ENCODE measurements around the gene IL15.

GRCh38 chr4:141757287-141757686, 120.9 kb downstream of the IL15 start:
- TF ChIP-seq CTCF (IDR thresholded peaks at IDR 0.05; ENCODE audit: insufficient read depth, low read length, poor library complexity, severe bottlenecking) (no peak), EZH2phosphoT487 (conservative IDR thresholded peaks at IDR 0.05; ENCODE audit: low read length) (no peak)
